HG03439 (cell line): ENCODE results near the gene POU2AF3.

ENCODE experiments used
- ATAC-seq: cut with Tn5 transposase; IDR thresholded peaks from one replicate; pipeline ENCODE4 v1.9.1; 2021; ENCODE audit warnings: mild to moderate bottlenecking, moderate library complexity; ENCODE audit not compliant: unreplicated experiment

POU2AF3 gene

DNA sequence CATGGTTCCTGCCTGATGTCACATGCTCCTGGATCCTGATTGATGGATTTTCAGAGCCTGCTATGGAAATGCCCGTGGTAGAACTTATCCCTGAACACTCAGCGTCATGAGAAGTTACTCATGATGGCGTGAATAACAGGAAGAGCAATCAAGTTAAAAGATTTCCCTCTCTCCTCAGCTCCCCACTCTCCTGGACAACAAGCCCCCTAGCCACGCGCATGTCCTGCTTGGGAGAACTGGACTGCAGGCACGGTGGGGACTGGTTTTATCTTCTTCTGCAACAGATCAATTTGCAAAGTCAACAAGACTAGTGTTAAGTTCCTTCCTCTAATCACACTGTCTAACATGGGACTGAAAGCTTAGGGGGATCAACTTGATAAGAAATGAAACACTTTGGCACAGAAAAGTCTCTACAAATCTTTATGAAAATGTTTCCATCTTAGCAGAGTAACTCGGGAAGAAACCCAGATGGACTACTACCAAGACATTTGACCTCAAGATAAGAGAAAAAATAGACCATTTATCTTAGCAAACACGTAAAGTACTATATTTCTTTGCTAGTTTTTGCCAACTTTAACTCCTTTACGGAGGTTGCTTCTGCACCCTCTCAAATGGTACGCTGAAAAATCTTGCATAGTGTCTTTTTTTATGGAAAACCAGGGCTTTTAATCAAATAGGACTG lies 53.2 kb downstream of the POU2AF3 start:
- ATAC-seq = no peak

DNA sequence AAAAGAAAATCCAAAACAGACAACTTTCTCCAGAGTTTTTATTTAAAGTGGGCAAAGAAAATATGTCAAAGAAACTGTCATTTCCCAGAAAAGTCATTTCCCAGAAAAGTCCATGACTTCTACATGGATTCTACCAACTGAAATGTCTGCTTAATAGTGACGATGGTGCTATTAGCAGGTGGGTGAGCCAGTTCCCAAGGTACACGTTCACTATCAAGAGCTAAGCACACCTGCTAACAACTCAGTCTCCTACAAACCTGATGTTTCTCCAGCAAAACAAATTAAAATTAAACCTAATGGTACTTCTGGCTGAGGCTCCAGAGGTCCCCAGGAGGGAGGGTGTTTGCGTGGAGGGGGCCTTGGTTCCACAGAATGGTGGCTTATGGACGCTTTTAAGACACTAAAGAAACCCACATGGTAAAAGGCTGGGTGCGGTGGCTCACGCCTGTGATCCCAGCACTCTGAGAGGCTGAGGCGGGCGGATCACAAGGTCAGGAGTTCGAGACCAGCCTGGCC lies 53.9 kb downstream of the POU2AF3 start:
- ATAC-seq = no peak

DNA sequence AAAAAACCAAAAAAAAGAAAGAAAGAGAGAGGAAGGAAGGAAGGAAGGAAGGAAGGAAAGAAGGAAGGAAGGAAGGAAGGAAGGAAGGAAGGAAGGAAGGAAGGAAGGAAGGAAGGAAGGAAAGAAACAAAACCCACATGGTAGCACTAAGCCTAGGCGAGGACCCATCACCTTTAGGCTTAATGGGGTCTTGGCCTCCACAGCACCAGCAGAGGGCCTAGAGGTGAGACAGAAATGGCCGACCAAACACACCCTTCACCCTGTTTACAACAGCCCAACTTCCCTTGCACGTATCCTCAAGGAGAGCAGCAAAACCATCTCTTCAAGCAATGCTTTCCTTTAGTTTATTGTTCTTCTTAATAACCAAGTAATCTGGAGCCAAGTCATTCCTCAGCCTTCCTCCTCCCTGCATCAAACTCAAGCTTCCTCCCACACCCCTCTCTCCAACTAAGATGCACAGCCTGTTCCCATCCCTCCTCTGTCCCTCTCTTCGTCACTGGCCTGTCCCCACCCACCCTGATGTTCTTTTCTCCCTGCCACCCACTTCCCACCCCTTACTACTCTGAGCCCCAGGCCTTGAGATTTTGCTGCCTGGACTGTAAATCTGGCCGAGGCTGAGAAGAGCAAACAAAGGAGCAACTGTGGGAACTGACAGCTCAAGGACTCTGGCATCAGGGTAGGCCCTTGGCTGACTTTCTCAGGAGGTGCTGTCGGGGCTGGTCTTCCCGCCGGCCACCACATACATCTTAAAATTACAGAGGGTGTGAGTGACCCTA lies 54.8 kb downstream of the POU2AF3 start:
- no peak for ATAC-seq

DNA sequence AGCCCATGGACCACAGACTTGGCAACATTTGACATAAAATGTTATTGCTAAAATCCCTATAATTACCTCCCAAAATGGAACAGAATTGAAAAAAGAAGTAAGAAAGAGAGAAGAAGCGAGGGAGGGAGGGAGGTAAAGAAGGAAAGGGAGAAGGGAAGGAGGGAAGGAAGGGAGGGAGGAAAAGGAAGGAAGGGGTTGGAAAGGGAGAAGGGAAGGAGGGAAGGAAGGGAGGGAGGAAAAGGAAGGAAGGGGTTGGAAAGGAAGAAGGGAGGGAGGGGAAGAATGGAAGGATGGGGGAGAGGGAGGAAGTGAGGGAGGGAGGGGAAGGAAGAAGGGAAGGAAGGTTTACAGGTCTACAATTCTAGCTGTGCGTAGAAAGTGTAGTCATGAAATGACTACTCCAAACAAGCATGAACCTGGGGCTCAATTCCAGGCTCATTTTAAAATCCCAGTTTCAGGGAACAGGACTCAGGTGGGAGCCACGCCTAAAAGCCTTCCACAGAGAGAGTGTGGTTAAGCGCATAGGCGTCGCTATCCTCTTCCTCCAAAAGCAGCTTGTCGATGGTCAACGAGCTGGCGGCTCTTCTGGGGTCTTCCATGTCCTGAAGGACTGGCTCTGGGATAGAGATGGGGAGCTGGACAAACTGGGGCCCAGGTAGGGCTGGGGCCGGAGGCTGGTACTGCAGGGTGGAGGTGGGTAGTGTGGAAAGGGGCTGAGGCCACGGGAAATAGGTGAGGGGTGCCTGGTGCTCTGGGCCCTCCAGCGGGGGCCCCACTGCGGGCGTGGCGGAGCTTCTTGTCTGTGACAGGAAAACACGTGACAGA lies 55.6 kb downstream of the POU2AF3 start:
- ATAC-seq = no peak

DNA sequence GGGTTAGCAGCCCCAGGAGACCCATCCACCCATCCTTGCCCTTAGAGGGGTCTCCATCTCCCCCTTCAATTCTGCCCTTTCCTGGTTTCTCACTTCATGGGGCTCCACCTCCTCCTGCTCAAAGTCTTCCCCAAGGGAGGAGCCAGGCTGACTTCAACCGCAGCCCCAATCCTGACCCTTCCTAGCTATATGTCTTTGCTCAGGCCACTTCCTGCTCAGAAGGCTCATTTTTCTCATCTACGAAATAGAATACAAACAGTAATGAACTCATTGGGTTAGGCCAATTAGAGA lies 56.2 kb downstream of the POU2AF3 start:
- no peak for ATAC-seq

DNA sequence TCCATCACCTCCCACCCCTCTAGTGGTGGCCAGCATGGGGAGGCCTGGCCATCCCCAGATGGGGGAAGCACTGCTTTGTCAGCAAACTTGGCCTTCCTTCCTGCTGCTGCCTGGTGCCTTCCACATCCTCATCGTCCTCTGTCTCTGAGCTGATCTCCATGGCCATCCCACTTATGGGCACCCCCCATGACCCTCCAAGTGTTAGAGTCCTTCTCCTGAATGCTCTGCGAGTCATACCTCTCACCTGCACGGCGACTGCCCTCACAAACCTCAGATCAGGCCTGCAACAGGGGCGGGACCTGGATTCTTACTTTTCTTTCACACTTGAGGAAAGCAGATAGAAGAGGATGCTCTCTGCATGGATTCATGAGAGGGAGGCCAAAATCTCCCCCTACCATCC lies 56.8 kb downstream of the POU2AF3 start:
- ATAC-seq = no peak

DNA sequence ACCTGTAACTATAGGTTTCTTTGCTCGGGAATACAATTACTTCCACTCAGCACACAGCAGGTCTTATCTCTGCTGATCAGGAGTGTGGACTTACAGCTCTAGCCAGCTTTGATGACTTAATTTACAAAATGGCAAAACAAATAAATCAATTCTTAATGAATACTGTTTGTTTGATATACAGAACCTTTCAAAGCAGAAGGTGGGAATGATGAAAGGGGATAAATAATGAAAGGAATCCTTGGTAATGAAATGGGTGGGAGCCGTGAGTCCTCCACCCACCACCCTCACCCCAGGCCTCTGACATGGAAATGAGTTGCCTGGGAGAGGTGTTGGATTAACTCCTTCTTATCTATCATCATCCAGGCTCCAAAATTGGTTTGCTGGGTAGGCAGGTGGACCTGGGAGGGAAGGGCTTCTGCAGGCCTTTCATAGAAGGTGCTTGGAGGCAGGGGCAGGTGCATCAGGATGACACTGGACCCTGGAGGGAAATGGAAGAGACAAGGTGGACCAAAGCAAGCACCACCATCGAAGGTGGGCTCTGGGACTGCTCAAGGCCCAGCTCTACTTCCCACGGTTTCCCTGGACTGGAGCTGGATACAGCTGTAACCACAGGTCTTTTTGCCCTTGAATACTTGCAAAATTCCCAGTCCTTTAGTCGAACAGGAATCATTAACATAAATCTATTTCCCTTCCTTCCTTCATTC lies 57.8 kb downstream of the POU2AF3 start:
- ATAC-seq = no peak

DNA sequence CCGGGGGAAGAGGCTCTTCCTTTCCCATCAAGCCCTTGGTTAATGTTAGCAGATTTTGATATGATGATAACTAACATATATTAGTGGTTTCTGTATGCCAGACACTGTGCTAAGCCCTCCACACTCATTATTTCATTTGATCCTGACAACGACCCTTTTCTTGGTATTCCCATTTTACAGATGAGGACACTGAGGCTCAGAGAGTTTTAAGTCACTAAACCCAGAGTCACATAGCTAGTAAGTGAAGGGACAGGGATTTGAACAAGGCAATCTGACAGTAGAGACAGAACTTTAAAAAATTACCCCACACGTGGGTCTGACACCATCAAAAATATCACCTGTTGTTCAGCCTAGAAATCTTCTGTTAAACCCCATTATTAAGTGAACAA lies 58.3 kb downstream of the POU2AF3 start:
- no peak for ATAC-seq

DNA sequence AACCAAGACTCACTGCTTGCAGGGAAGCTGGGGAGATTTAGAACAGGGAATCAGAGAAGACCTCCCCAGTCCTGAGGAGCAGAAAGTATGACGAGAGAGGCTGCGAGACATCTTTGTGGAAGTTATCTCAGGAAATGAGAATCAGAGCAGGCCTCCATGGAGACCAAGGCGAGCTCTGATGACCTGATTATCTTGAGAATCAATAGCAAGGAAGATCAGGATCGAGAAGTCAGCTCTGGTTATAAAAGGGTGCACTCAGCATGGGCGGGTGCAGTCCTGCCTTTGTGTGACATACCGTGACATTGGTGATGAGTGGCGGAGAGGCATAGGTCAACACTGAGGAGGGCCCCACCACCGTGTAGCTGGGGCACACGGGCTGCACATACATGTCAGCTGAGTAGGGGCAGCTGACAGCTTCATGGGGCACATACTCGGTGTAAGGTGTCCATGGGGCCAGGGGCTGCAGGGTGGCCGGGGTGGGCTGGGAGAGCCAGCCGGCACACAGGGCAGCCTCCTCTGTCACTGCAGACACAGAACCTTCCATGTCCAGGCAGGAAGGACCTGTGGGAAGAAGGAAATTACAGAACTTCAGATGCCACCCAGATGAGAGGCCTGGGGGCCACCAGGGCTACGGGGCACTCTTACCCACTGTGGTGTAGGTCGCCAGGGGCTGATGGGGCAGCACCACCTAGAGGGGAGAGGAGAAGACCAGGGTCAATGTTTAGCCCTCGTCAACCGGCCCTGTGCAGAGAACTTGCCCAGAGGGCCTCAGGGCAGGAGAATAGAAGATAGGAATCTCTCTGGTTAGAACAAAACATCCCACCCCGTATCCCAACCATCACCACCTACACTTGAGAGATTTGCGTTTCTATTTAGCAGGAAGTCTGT lies 59.0 kb downstream of the POU2AF3 start:
- no peak for ATAC-seq
